Stomach (tissue), 4 donors: ENCODE results near the gene MIOS.

Source experiments
- CTCF ChIP-seq, 7 experiments: fragments of 450-650 bp in 4 of 7; fragments of 200-600 bp in 3 of 7; sonication (generic) in 3 of 7; IDR thresholded peaks; one replicate each; pipeline ENCODE4 v1.5.1; 2016 to 2019; ENCODE audit warnings: antibody characterized with exemption in 7 of 7, control low read depth in 2 of 7, mild to moderate bottlenecking in 1 of 7
- EP300 ChIP-seq: sonication (generic); formaldehyde crosslinking; IDR thresholded peaks from one replicate; pipeline ENCODE4 v1.6.1; 2017; ENCODE audit warnings: antibody characterized with exemption
- POLR2A ChIP-seq, 4 donors: fragments of 450-650 bp; IDR thresholded peaks; one replicate each; pipeline ENCODE4 v1.6.1; 2016; ENCODE audit warnings: antibody characterized with exemption in 4 of 4, control low read depth in 2 of 4, mild to moderate bottlenecking in 1 of 4, moderate library complexity in 1 of 4
- POLR2AphosphoS5 ChIP-seq, 3 donors: sonication (generic); formaldehyde crosslinking; IDR thresholded peaks; one replicate each; pipeline ENCODE4 v1.6.1; 2016; ENCODE audit warnings: antibody characterized with exemption in 3 of 3

GRCh38 chr7:7562736-7563135 is 3.9 kb upstream of the MIOS start:
- TF ChIP-seq POLR2AphosphoS5 (IDR thresholded peaks at IDR 0.05) (no peak), POLR2A (IDR thresholded peaks at IDR 0.05) (no peak), CTCF (IDR thresholded peaks at IDR 0.05) (no peak), EP300 (no peak)
